Right renal cortex interstitium (tissue), 3 donors: Measurements from ENCODE around the gene KLHDC4. TPM values are rescaled to one million over a fixed set of nuclear protein-coding genes. Genes with fewer than 3 reads are reported as not detected.
"Not testable (repeated sequence)": the region's sequence is repeated elsewhere in the genome, so short reads cannot be mapped to it uniquely, and the experiment has no call there.

Experiments
- DNase-seq, 3 donors: peaks; one replicate each; pipeline ENCODE4 v3.0.0-alpha.2; 2013; ENCODE audit warnings: low read depth in 3 of 3, low spot score in 2 of 3
- polyA plus RNA-seq, 3 donors: library from polyadenylated mRNA; unstranded; fragments of 120-200 nt; gene quantifications; one replicate each; pipeline ENCODE4 v1.2.1, GENCODE V29; 2013; ENCODE audit not compliant: insufficient read length in 3 of 3

KLHDC4 gene
- 10 to 100 TPM; 21.6 to 24.2 (median 24.0) TPM for polyA plus RNA-seq

DNA sequence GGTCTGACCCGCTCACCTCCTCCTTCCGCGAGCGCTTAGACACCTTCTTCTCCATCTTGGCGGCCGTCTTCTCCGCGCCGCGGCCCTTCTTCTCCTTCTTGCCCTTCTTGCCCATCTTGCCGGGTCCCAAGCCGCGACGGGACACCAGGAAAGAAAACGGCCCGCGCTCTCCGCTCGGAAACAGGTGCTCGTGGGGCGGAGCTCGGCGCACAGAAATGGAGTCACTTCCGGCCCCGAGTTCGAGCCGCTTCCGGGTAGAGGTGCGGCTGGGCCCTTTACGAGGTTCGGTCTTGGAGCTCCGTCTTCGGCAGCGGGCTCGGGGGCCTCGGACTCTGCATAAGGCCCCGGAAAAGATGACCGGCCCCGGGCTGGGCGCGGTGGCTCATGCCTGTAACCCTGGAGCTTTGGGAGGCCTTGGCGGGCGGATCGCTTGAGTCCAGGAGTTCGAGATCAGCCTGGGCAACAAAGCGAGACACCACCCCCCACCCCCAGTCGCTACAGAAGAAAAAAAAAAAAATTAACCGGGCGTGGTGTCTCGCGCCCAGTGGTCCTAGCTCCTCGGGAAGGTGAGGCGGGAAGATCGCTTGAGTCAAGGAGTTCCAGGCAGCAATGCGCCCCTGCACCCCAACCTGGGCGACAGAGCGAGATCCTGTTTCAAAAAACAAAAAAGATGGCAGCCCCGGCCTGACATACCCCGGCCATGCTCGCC is at the start of gene KLHDC4:
KLHDC4 (minus strand) TSS at position 211 of the 709 bp plus-strand sequence; CDS start at position 115, 96 bp downstream.
- peak in 2 of 3 donors; percentile 67 to 83 for DNase-seq

DNA sequence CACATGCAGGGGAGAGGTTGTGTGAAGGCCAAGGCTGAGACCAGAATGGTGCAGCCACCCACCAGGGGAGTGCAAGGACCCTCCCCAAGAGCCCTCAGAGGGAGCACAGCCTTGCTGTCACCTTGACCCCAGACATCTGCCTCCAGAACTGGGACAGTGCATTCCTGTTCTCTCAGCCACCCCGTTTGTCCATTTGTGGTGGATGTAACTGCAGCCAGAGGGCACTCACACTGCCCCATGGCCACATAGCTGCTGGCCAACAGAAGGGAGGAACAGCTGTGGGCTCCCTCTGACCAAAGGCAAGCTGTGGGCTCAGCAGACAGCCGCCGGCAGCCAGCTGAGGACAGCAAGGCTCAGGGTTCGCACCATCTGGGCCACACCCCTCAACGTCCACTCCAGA is 49.8 kb upstream of the KLHDC4 start:
- no peak for DNase-seq

GRCh38 chr16:87812200-87812656 is 46.4 kb upstream of the KLHDC4 start:
- DNase-seq = no peak

DNA sequence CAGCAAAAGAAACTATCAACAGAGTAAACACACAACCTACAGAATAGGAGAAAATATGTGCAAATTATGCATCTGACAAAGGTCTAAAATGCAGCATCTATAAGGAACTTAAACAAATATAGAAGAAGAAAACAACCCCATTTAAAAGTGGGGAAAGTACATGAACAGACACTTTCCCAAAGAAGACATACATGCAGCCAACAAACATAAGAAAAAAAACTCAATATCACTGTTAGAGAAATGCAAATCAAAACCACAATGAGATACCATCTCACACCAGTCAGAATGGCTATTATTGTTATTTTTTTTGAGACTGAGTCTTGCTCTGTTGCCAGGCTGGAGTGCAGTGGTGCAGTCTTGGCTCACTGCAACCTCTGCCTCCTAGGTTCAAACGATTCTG is 45.7 kb upstream of the KLHDC4 start:
- not testable (repeated sequence) for DNase-seq

DNA sequence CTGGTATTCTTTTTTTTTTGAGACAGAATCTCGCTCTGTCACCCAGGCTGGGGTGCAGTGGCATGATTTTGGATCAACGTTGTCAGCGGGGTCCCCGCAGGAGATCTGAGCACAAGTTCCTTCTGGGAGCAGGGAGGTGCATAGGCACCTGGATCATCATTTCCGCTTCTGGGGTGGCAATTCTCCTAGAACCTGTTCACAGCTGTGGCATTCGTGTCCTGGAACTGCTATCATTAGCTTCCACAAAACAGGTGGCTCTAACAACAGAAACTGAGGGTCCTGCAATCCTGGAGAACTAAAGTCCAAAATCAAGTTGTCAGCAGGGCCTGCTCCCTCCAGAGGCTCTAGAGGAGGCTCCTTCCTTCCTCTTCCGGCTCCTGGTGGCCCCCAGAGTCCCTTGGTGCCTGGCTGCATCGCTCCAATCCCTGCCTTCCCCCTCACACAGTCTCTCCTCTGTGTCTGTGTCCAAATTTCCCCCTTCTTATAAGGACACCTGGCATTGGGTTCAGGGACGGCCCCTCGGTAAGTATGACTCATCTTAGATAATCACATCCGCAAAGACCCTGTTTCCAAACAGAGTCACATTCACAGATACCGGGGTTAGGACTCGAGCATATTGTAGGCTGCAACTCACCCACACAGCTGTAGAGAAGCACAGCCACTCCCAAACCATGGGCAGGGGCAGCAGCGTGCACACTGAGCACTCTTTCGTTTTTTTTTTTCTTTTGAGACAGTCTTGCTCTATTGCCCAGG is 43.5 kb upstream of the KLHDC4 start:
- no peak for DNase-seq

DNA sequence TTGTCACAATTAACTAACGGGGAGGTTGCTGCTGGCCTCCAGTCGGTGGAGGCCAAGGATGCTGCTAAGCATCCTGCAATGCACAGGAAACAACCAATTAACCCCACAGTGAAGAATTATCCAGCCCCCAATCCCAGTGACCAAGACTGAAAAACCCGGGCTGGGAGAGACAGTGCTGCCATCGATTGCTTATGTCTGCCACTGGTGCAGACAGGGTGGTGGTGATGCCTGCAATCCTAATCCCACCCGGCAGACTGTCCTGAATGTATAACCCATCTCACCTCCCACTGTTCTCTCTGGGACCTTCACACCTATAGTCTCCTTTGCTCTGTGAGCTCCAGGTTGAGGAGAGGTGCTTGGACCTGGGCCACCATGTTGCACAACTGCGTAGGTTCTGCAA is 42.3 kb upstream of the KLHDC4 start:
- DNase-seq = no peak

GRCh38 chr16:87806641-87807546 is 41.1 kb upstream of the KLHDC4 start:
- DNase-seq = no peak

DNA sequence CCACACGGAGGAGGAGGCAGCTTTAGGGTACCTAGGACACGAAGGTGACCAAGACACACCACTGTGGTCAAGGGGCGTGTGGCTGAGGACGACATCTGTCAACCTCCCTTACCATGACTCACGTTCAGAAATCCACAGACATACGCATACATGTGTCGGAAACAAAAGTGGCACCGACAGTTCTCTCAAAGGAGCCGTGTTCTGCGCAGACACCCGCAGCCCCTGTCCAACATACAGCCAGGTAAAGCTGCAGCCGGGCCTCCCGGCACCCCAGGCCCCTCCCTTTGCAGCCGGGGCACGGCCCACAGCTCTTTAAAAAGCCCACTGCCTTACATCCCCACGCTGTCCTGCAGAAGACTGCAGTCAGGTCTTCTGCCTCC is 40.5 kb upstream of the KLHDC4 start:
- no peak for DNase-seq

DNA sequence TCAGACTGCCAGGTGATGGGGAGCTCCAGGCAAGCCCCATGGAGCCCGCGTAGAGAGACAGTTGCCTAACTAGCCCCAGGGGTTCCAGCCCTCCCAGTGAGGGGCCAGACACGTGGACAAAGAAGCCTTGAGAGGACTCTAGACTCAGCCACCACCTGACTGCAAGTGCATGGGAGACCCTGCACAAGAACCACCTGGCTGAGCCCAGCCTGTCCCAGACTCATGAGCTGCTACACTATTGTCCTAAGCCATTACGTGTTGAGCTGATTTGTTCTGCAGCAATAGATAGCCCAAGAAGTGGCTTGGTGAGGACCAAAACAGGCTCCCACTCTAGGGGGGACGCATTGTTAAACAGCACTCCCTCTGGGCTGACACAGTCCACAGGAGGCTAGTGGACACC is 37.6 kb upstream of the KLHDC4 start:
- no peak for DNase-seq

DNA sequence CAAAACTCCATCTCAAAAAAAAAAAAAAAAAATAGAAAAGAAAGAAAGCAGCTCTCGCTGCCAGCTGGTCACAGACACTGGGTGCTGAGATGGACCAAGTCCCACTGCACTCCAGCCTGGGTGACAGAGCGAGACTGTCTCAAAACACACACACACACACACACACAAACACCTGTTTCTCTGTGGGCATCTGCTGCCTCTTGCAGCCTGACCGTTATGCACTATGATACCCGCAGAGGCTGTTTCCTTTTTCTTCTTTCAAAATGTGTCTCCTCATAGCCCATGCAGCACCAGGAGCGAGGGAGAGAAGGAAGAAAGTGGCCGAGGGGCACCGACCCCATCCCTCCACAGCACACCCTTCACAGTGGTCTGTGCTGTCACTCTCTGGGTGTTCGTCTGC is 36.9 kb upstream of the KLHDC4 start:
- no peak for DNase-seq

DNA sequence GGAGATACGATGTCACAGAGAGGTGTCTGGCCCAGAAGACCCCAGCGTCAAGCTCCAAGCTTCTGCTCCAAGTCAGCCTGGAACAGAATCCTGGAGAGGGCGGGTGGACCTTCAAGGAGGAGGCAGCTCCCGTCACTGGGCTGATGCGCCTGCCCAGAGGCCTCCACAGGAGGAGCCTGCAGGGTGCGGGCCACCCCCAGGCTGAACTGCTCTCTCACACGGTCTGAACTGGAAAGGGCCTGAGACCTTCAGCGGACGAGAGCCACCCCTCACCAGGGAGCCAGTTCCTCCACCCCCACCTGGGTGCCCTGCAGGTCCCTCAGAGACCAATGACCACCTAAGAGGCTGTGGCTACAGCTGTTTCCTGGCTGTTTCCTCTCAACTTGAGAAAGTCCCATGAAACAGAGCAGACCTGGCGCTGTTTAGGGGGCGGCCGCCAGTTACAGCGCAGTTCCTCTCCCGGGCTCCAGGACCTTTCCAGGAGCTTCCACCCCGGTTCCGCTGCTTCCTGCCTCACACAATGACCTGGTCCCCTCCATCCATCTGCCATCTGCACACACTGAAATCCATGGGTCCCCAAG is 36.0 kb upstream of the KLHDC4 start:
- DNase-seq = no peak

DNA sequence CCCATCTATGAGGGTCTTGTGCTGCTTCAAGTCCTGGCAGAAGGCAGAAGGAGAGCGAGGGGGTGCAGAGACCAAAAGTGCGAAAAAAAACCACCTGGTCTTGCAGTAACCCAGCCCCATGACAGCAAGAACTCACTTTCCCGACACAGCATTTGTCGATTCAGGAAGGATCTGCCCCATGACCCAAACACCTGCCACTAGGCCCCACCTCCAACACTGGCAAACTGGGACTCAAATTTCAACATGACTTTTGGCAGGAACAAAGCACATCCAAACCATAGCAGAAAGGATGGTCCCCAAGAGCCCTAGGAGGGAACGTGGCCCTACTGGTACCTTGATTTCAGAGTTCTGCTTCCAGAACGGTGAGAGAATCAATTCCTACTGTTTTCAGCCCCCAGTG is 34.7 kb upstream of the KLHDC4 start:
- no peak for DNase-seq

DNA sequence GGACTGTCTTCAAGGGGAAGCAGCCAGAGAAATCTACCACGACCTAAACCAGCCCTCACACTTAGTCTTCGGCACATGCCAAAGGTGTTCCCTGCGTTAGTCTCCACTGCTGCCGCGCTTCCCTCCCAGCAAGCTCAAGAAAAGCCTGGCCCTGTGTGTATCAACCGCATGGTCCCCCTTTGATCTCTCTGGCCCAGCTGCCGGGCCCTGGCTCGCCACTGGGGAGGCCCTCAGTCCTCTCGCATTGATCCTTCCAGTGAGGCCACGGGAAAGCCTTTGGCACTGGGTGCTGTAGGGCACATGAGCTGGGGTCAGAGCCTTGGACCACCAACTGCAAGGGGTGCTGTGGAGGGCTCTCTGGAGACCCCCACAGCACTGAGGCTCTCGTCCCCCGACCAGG is 29.6 kb upstream of the KLHDC4 start:
- DNase-seq = no peak

GRCh38 chr16:87794485-87795078 is 28.8 kb upstream of the KLHDC4 start:
- no peak for DNase-seq

DNA sequence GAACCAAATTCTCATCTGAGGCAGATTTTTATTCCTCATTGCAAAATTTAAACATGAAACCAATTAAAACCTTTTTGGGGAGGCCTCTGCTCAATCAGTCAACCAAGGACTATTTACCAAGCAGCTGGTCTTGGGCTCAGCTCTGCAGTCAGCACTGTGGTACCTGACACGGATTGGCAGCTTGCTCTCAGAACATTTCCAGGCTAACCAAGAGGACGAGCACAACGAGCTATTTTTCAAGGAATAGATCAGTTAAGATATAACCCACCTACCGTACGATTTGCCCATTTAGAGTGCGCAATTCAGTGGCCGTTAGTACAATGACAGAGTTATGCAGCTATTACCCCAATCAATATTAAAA is 26.4 kb upstream of the KLHDC4 start:
- DNase-seq = no peak

GRCh38 chr16:87791295-87792204 is 25.8 kb upstream of the KLHDC4 start:
- no peak for DNase-seq

GRCh38 chr16:87790292-87791100 is 24.7 kb upstream of the KLHDC4 start:
- DNase-seq = no peak

DNA sequence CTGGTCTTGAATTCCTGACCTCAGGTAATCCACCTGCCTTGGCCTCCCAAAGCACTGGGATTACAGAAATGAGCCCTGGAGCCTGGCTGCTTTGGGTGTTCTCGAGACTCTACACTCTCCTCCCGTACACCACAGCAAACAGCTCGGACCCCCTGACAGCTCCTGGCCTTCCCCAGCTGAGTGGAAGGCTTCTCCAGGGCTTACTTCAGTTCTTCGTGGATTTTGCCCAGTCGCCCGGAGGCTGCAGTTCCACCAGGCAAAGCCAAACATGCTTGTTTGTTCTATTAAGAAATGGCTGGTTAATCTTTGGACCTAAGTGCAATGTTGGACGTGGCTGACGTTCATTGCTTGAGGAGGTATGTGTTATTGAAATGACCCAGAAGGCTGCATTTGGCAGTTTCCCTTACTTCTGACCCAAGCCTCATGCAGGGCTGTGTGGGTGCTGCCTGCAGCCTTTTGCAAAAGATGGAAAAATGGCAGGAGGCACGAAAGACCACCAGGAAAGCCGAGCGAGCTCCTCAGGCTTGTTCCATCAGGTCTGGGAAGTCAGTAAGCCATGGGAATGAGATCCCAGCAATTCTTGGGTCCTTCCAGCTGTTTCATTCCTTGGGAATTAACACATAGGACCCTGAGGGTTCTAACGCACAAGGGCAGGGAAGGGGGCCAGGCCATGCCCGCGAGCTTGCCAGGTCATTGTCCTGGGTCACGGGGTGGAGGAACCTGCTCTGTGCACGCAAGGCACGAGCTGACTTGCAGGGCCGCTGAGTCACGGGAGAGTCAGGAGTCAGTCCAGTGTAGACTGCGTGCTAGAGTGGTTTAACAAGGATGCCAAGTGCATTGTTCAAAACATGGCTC is 23.9 kb upstream of the KLHDC4 start:
- DNase-seq = no peak
